A673 (cell line): ENCODE measurements around the gene RHOF. TPM values are rescaled to one million over a fixed set of nuclear protein-coding genes. Genes with fewer than 3 reads are reported as not detected.

Source experiments
- BruUV-seq: library from RNA; stranded (reverse); fragments of 400-500 nt; replicated peaks from 2 replicates; lab custom pipeline; 2021; lab: Mats Ljungman, UMichigan
- CTCF ChIA-PET: fragments of 300-600 bp; sonication (Branson Sonifier 250); formaldehyde crosslinking; loops from one replicate; lab custom pipeline; 2022; ENCODE audit warnings: antibody characterized with exemption; lab: Charles Lee
- POLR2A ChIA-PET: fragments of 300-600 bp; sonication (Branson Sonifier 250); formaldehyde crosslinking; loops from one replicate; lab custom pipeline; 2022; ENCODE audit warnings: antibody characterized with exemption; ENCODE audit not compliant: low non-redundant PET; lab: Charles Lee
- DNase-seq: peaks from one replicate; pipeline ENCODE4 v3.0.0-alpha.2; 2015; ENCODE audit warnings: low spot score
- H3K27ac ChIP-seq: fragments of 200-600 bp; sonication (generic); 2 replicates; pipeline ENCODE4 v1.5.1; 2016; ENCODE audit warnings: mixed run types, low read depth, mild to moderate bottlenecking, mixed read lengths, antibody characterized with exemption, low read length; ENCODE audit not compliant: poor library complexity, severe bottlenecking
- H3K27me3 ChIP-seq: fragments of 200-600 bp; sonication (generic); replicated peaks from 2 replicates; pipeline ENCODE4 v1.6.1; 2017; ENCODE audit warnings: mixed run types, low read depth, mild to moderate bottlenecking, mixed read lengths, antibody characterized with exemption, low read length; ENCODE audit not compliant: insufficient read depth, poor library complexity
- H3K36me3 ChIP-seq: fragments of 200-600 bp; sonication (generic); 2 replicates; pipeline ENCODE4 v1.6.1; 2016; ENCODE audit warnings: mixed run types, mild to moderate bottlenecking, mixed read lengths, antibody characterized with exemption, low read length; ENCODE audit not compliant: insufficient read depth, poor library complexity, severe bottlenecking
- H3K4me1 ChIP-seq: fragments of 200-600 bp; sonication (generic); 2 replicates; pipeline ENCODE4 v1.6.1; 2017; ENCODE audit warnings: mixed run types, mild to moderate bottlenecking, mixed read lengths, antibody characterized with exemption, low read length; ENCODE audit not compliant: insufficient read depth, poor library complexity, severe bottlenecking
- H3K4me3 ChIP-seq: fragments of 200-600 bp; sonication (generic); 2 replicates; pipeline ENCODE4 v1.5.1; 2016; ENCODE audit warnings: low read depth, mixed run types, mild to moderate bottlenecking, mixed read lengths, low read length; ENCODE audit not compliant: poor library complexity, severe bottlenecking
- H3K9me3 ChIP-seq: fragments of 200-600 bp; sonication (generic); 2 replicates; pipeline ENCODE4 v1.6.1; 2016; ENCODE audit warnings: mixed run types, low read depth, mild to moderate bottlenecking, mixed read lengths, antibody characterized with exemption, low read length; ENCODE audit not compliant: poor library complexity, severe bottlenecking
- CTCF ChIP-seq: fragments of 300-800, 200-600 bp; sonication (generic); conservative IDR thresholded peaks from 2 replicates; pipeline ENCODE4 v1.5.1; 2017; ENCODE audit warnings: low read depth, mild to moderate bottlenecking, antibody characterized with exemption, low read length, moderate library complexity, mixed read lengths
- EZH2 ChIP-seq: fragments of 200-600 bp; sonication (generic); IDR thresholded peaks from 2 replicates; pipeline ENCODE4 v1.6.1; 2017; ENCODE audit warnings: borderline replicate concordance, low read depth, mild to moderate bottlenecking, mixed read lengths, antibody characterized with exemption, low read length; ENCODE audit not compliant: poor library complexity, severe bottlenecking
- intact Hi-C: fragments of 100-400 bp; cut with micrococcal nuclease; formaldehyde crosslinking; loops from one replicate; pipeline ENCODE4 v1.10.0; 2022; ENCODE audit not compliant: unreplicated experiment
- total RNA-seq: library from RNA; stranded (reverse); gene quantifications from 2 replicates; pipeline ENCODE4 v1.2.3, GENCODE V29; 2021

RHOF gene
- total RNA-seq, 1 experiment from 2014 or later, result 21.1 TPM

- no peak overlapping the region for H3K4me3 ChIP-seq
- no peaks in the 10 kb centered on the region for H3K36me3 ChIP-seq
- no peak for DNase-seq
- CTCF ChIA-PET, result no interaction called here
- H3K27ac ChIP-seq, result no peak overlapping the region
- POLR2A ChIA-PET, result no interaction called here
- no TSS peak for BruUV-seq
- H3K9me3 ChIP-seq, result no peaks in the 10 kb centered on the region
- H3K4me1 ChIP-seq, result no peaks in the 10 kb centered on the region
- no peaks in the 10 kb centered on the region for H3K27me3 ChIP-seq
- intact Hi-C loops, result no loop called here
- no peak for TF ChIP-seq CTCF
- TF ChIP-seq EZH2, result no peak
Observed at GRCh38 chr12:121731473-121731872, 62.0 kb downstream of the RHOF start.

- H3K27ac ChIP-seq, result no peak overlapping the region
- H3K4me3 ChIP-seq, result no peak overlapping the region
- ChIA-PET POLR2A (no interaction called here), CTCF (no interaction called here)
- no peaks in the 10 kb centered on the region for H3K9me3 ChIP-seq
- intact Hi-C loops, result no loop called here
- BruUV-seq, result no TSS peak
- TF ChIP-seq EZH2 (no peak), CTCF (no peak)
- no peaks in the 10 kb centered on the region for H3K4me1 ChIP-seq
- H3K36me3 ChIP-seq, result no peaks in the 10 kb centered on the region
- DNase-seq, result no peak
- no peaks in the 10 kb centered on the region for H3K27me3 ChIP-seq
Observed at GRCh38 chr12:121729021-121729420, 64.5 kb downstream of the RHOF start.

Other genes with a start within 250 kb of the RHOF start
- gene KDM2B, start 212.7 kb downstream of the RHOF start, total RNA-seq, result 49.3 and 52.5 TPM in 2 replicates
- 25.6 and 28.2 TPM in 2 replicates for gene ORAI1, start 167.2 kb downstream of the RHOF start, total RNA-seq
- 0.58 and 0.96 TPM in 2 replicates for gene MORN3, start 124.0 kb downstream of the RHOF start, total RNA-seq
- gene TMEM120B, start 80.9 kb downstream of the RHOF start, total RNA-seq, result 21.3 and 22.3 TPM in 2 replicates
- gene SETD1B, start 10.3 kb upstream of the RHOF start, total RNA-seq, result 23.8 and 24.5 TPM in 2 replicates
- gene HPD, start 65.2 kb upstream of the RHOF start, total RNA-seq, result not detected in 2 replicates
- gene PSMD9, start 95.1 kb upstream of the RHOF start, total RNA-seq, result 78.3 and 86.4 TPM in 2 replicates
- gene CFAP251, start 124.9 kb upstream of the RHOF start, total RNA-seq, result 5.5 and 7.5 TPM in 2 replicates
- gene BCL7A, start 228.2 kb upstream of the RHOF start, total RNA-seq, result 40.7 and 41.8 TPM in 2 replicates